ENCODE measurements around the gene ASPSCR1. TPM values are rescaled to one million over a fixed set of nuclear protein-coding genes. Genes with fewer than 3 reads are reported as not detected.

The ASPSCR1 gene
- total and polyA plus RNA-seq, 2 of the 4 experiments (the other 2 are of a cell fraction) = 7.2 to 17.2 TPM

DNA sequence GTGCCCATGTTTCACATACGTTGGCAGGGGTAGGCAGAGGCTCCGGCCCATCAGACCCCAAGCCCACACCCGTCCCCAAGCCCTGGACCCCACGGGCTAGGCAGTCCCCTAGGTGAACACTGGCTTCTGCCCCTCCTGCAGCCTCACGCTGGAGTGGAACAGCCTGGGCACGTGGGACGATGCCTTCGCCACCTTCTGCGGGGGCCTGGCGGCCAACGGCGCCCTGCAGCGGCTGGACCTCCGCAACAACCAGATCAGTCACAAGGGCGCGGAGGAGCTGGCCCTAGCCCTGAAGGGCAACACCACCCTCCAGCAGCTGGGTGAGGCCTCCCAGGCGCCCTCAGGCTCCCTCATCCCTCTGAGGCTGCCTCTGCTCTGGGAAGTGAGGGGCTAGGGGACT, 47.4 kb downstream of the ASPSCR1 start:
- in situ Hi-C loops (cut with MboI; ENCODE audit: low sequenced_read_pairs) (no loop called here), dilution Hi-C loops (cut with HindIII; ENCODE audit: low sequenced_read_pairs, unreplicated experiment) (no loop called here), intact Hi-C loops (cut with micrococcal nuclease) (no loop called here)
- Histone ChIP-seq H2AK5ac (ENCODE audit: low read depth, low read length) (no peak overlapping the region), H3K36me3 (ENCODE audit: control insufficient read depth, insufficient read depth, low read length) (peaks cover 2% of the 10 kb centered on the region), H2BK5ac (ENCODE audit: low read depth, low read length, poor library complexity, severe bottlenecking) (no peak overlapping the region), H3K9me3 (ENCODE audit: control insufficient read depth, insufficient read depth, low read length) (no peaks in the 10 kb centered on the region), H3K18ac (ENCODE audit: low read depth, low read length) (no peak overlapping the region), H2AK9ac (replicated peaks; ENCODE audit: low read depth, low read length, poor library complexity) (peak overlapping the region; percentile 55), H3K27me3 (ENCODE audit: control insufficient read depth, insufficient read depth, low read length) (no peaks in the 10 kb centered on the region), H4K8ac (ENCODE audit: low read depth in 2 of 2, low read length in 2 of 2) (no peak overlapping the region), H3K23ac (ENCODE audit: low read depth, low read length) (no peak overlapping the region), H4K5ac (ENCODE audit: low read depth, low read length) (no peak overlapping the region), H3K4me2 (ENCODE audit: low read depth, low read length) (no peak overlapping the region), H3K9me1 (ENCODE audit: insufficient read depth, low read length) (no peaks in the 10 kb centered on the region), H3K9ac (ENCODE audit: low read depth, low read length) (no peak overlapping the region), H3K4ac (ENCODE audit: low read depth, low read length) (no peak overlapping the region), H2AFZ (replicated peaks; ENCODE audit: low read length, poor library complexity) (peak overlapping the region; percentile 32), H2BK20ac (ENCODE audit: low read depth, low read length) (no peak overlapping the region), H3K79me1 (ENCODE audit: low read depth in 1 of 2, low read length in 2 of 2) (peaks cover 12 to 39% of the 10 kb centered on the region in 2 experiments), H2BK15ac (ENCODE audit: low read depth, low read length) (no peak overlapping the region), H2BK120ac (ENCODE audit: low read depth, low read length) (no peak overlapping the region), H3K4me3 (ENCODE audit: insufficient read depth, low read depth, low read length) (no peak overlapping the region), H4K91ac (ENCODE audit: insufficient read depth, low read depth, low read length) (no peak overlapping the region), H4K20me1 (ENCODE audit: insufficient read depth, low read length) (peaks cover 24% of the 10 kb centered on the region), H3K56ac (ENCODE audit: extremely low read depth, insufficient read depth, low read length) (no peak overlapping the region), H3K27ac (ENCODE audit: insufficient read depth, low read length) (no peak overlapping the region), H3K4me1 (ENCODE audit: control insufficient read depth, insufficient read depth, low read length) (peaks cover 13% of the 10 kb centered on the region), H3K14ac (replicated peaks; ENCODE audit: low read depth, low read length) (no peak overlapping the region)
- BruUV-seq (replicated peaks) = no TSS peak
- CTCF ChIA-PET = no interaction called here
- TF ChIP-seq MAFK (IDR thresholded peaks at IDR 0.05; ENCODE audit: low read depth, low read length) (no peak), RCOR1 (IDR thresholded peaks at IDR 0.05; ENCODE audit: insufficient replicate concordance, low read length) (no peak), SMC3 (IDR thresholded peaks at IDR 0.05; ENCODE audit: low read depth, low read length) (no peak), CEBPB (IDR thresholded peaks at IDR 0.05; ENCODE audit: low read depth, low read length) (no peak), RAD21 (IDR thresholded peaks at IDR 0.05; ENCODE audit: low read length) (no peak), BHLHE40 (IDR thresholded peaks at IDR 0.05; ENCODE audit: low read depth, low read length) (no peak), NFE2L2 (IDR thresholded peaks at IDR 0.05; ENCODE audit: low read depth, low read length) (no peak), RFX5 (IDR thresholded peaks at IDR 0.05; ENCODE audit: low read depth, low read length) (no peak), MXI1 (IDR thresholded peaks at IDR 0.05; ENCODE audit: borderline replicate concordance, low read depth, low read length) (no peak), MAZ (IDR thresholded peaks at IDR 0.05; ENCODE audit: borderline replicate concordance, low read depth, low read length) (no peak), FOS (IDR thresholded peaks at IDR 0.05; ENCODE audit: low read depth, low read length) (no peak), CHD1 (IDR thresholded peaks at IDR 0.05; ENCODE audit: low read depth, low read length) (no peak), POLR2A (IDR thresholded peaks at IDR 0.05; ENCODE audit: low read depth, low read length) (no peak)
- TF ChIP-seq, protein P1, sequence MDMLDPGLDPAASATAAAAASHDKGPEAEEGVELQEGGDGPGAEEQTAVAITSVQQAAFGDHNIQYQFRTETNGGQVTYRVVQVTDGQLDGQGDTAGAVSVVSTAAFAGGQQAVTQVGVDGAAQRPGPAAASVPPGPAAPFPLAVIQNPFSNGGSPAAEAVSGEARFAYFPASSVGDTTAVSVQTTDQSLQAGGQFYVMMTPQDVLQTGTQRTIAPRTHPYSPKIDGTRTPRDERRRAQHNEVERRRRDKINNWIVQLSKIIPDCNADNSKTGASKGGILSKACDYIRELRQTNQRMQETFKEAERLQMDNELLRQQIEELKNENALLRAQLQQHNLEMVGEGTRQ (IDR thresholded peaks at IDR 0.05; ENCODE audit: low read depth, low read length) = no peak
- TF ChIP-seq, protein P2, sequence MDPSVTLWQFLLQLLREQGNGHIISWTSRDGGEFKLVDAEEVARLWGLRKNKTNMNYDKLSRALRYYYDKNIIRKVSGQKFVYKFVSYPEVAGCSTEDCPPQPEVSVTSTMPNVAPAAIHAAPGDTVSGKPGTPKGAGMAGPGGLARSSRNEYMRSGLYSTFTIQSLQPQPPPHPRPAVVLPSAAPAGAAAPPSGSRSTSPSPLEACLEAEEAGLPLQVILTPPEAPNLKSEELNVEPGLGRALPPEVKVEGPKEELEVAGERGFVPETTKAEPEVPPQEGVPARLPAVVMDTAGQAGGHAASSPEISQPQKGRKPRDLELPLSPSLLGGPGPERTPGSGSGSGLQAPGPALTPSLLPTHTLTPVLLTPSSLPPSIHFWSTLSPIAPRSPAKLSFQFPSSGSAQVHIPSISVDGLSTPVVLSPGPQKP (IDR thresholded peaks at IDR 0.05; ENCODE audit: borderline replicate concordance, low read depth, low read length) = no peak
- TF ChIP-seq, protein P3, sequence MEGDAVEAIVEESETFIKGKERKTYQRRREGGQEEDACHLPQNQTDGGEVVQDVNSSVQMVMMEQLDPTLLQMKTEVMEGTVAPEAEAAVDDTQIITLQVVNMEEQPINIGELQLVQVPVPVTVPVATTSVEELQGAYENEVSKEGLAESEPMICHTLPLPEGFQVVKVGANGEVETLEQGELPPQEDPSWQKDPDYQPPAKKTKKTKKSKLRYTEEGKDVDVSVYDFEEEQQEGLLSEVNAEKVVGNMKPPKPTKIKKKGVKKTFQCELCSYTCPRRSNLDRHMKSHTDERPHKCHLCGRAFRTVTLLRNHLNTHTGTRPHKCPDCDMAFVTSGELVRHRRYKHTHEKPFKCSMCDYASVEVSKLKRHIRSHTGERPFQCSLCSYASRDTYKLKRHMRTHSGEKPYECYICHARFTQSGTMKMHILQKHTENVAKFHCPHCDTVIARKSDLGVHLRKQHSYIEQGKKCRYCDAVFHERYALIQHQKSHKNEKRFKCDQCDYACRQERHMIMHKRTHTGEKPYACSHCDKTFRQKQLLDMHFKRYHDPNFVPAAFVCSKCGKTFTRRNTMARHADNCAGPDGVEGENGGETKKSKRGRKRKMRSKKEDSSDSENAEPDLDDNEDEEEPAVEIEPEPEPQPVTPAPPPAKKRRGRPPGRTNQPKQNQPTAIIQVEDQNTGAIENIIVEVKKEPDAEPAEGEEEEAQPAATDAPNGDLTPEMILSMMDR (conservative IDR thresholded peaks at IDR 0.05; ENCODE audit: low read depth, low read length) = no peak
- POLR2A ChIA-PET (ENCODE audit: unreplicated experiment) = no interaction called here
- ATAC-seq (ENCODE audit: low read depth) (no peak), DNase-seq (no peak)
- 99% methylated on average over 12 of the region's 17 CpGs; no CpG with 5 or more reads in 1 of the 2 experiments for WGBS, 2 experiments (ENCODE audit: extremely low coverage in 2 of 2, insufficient read length in 1 of 2)
